Measurements from ENCODE around the gene PCDHGC4.

PCDHGC4 gene

GRCh38 chr5:141496038-141496437, 11.2 kb downstream of the PCDHGC4 start:
- no peak overlapping the region for H3K4me3 ChIP-seq (ENCODE audit: low read depth, low read length)
- ChIA-PET CTCF (interaction anchor here (1.0 to 37.5 kb wide), 8 partner anchors 10 to 96 kb away, joined by 3 to 856 read pairs (median 5); no protein-coding TSS in a partner anchor), POLR2A (interaction anchor here (0.6 to 2.0 kb wide), 5 partner anchors 10 to 153 kb away, joined by 3 to 17 read pairs (median 3); no protein-coding TSS in a partner anchor)
- DNase-seq (ENCODE audit: low read depth, low spot score), result no peak
- no peak for TF ChIP-seq CTCF (IDR thresholded peaks at IDR 0.05; ENCODE audit: insufficient read depth, low read length, missing control alignments)

- no peak for TF ChIP-seq CTCF (IDR thresholded peaks at IDR 0.05; ENCODE audit: insufficient read depth, low read length, missing control alignments)
- no peak overlapping the region for H3K4me3 ChIP-seq (ENCODE audit: low read depth, low read length)
- ChIA-PET POLR2A (no interaction called here), CTCF (interaction anchor here (0.7 to 37.5 kb wide), 5 partner anchors 13 to 56 kb away, joined by 3 to 856 read pairs (median 3); partner anchors contain the start of genes PCDHGC3 and PCDHGC5)
- no peak for DNase-seq (ENCODE audit: low read depth, low spot score)
Observed at GRCh38 chr5:141501761-141502160, 16.9 kb downstream of the PCDHGC4 start.

GRCh38 chr5:141503681-141504080, 18.9 kb downstream of the PCDHGC4 start:
- TF ChIP-seq CTCF (IDR thresholded peaks at IDR 0.05; ENCODE audit: insufficient read depth, low read length, missing control alignments), result no peak
- ChIA-PET CTCF (interaction anchor here (1.4 to 37.5 kb wide), 4 partner anchors 5 to 86 kb away, joined by 4 to 856 read pairs (median 576); partner anchors contain the start of genes PCDHGA10, PCDHGA11, PCDHGA12 and PCDHGB7), POLR2A (interaction anchor here (0.6 kb wide), 1 partner anchor 97 kb away, joined by 3 read pairs; no protein-coding TSS in a partner anchor)
- DNase-seq (ENCODE audit: low read depth, low spot score), result no peak
- H3K4me3 ChIP-seq (ENCODE audit: low read depth, low read length), result no peak overlapping the region

- ChIA-PET POLR2A (no interaction called here), CTCF (interaction anchor here (25.8 to 37.5 kb wide), 3 partner anchors 6 to 87 kb away, joined by 295 to 856 read pairs (median 856); partner anchors contain the start of genes PCDHGA10, PCDHGA11, PCDHGB7 and PCDHGC4)
- H3K4me3 ChIP-seq (ENCODE audit: low read depth, low read length), result no peak overlapping the region
- DNase-seq (ENCODE audit: low read depth, low spot score), result no peak
- TF ChIP-seq CTCF (IDR thresholded peaks at IDR 0.05; ENCODE audit: insufficient read depth, low read length, missing control alignments), result no peak
Observed at GRCh38 chr5:141504216-141504615, 19.4 kb downstream of the PCDHGC4 start.

GRCh38 chr5:141506381-141507155, 21.7 kb downstream of the PCDHGC4 start:
- H3K4me3 ChIP-seq (ENCODE audit: low read depth, low read length), result no peak overlapping the region
- ChIA-PET POLR2A (interaction anchor here (0.5 to 3.1 kb wide), 3 partner anchors 11 to 15 kb away, joined by 4 to 33 read pairs (median 17); no protein-coding TSS in a partner anchor), CTCF (interaction anchor here (1.5 to 37.5 kb wide), 8 partner anchors 8 to 89 kb away, joined by 4 to 856 read pairs (median 12); partner anchors contain the start of genes PCDHGA10, PCDHGA11, PCDHGB7 and PCDHGC3)
- no peak for DNase-seq (ENCODE audit: low read depth, low spot score)
- TF ChIP-seq CTCF (IDR thresholded peaks at IDR 0.05; ENCODE audit: insufficient read depth, low read length, missing control alignments), result no peak
